ENCODE data around the gene ERVW-1.
"Not testable (repeated sequence)": the region's sequence is repeated elsewhere in the genome, so short reads cannot be mapped to it uniquely, and the experiment has no call there.

The ERVW-1 gene

DNA sequence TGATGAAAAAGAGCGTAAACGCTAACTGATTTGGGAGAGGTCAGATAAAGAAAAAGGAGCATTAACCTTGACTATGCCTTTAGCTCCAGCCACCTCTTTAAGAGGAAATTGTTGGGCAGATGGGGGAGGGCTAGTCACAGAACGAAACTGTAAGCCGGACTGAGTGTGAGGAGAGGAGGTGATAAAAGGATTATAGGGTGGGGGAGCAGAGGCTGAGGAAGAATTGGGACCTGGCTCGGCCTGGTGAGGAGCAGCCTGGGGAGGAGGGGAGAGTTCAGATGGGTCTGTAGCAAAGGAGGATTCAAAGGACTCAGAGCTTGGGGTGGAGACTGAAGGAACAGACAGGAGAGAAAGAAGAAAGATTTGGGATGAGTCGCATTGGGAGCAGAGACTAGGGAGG, 5.9 kb upstream of the ERVW-1 start:
- not testable (repeated sequence) for H3K4ac ChIP-seq (ENCODE audit: low read length); H2BK120ac ChIP-seq (ENCODE audit: low read depth, low read length); H4K91ac ChIP-seq (ENCODE audit: low read depth, low read length, poor library complexity); H3K9me3 ChIP-seq (replicated peaks in 1 of 2; ENCODE audit: control insufficient read depth in 2 of 2, insufficient read depth in 1 of 2, low read depth in 1 of 2, low read length in 2 of 2); H3K23ac ChIP-seq (ENCODE audit: low read depth, low read length, poor library complexity); H2BK5ac ChIP-seq (ENCODE audit: low read length); H3K27me3 ChIP-seq (ENCODE audit: control insufficient read depth in 3 of 3, insufficient read depth in 3 of 3, low read depth in 1 of 3, low read length in 3 of 3); H3K27ac ChIP-seq (replicated peaks; ENCODE audit: low read length); H2AK5ac ChIP-seq (ENCODE audit: low read depth, low read length); H3K14ac ChIP-seq (ENCODE audit: low read length); H3K9ac ChIP-seq (ENCODE audit: low read depth, low read length, poor library complexity); H3K18ac ChIP-seq (ENCODE audit: low read length); H3K4me1 ChIP-seq (ENCODE audit: control insufficient read depth in 2 of 2, insufficient read depth in 1 of 2, low read depth in 1 of 2, low read length in 2 of 2); H4K8ac ChIP-seq (ENCODE audit: low read depth, low read length); H2BK12ac ChIP-seq (ENCODE audit: low read length); DNase-seq (ENCODE audit: low spot score); H3K4me2 ChIP-seq (ENCODE audit: insufficient read depth, low read length, poor library complexity, severe bottlenecking); H3K79me1 ChIP-seq (ENCODE audit: low read depth, low read length); H2BK15ac ChIP-seq (ENCODE audit: low read length); H2AFZ ChIP-seq (ENCODE audit: low read length); H3K4me3 ChIP-seq (ENCODE audit: low read length in 2 of 2)
- peaks cover 6 to 36% of the 10 kb centered on the region in 2 donors for H3K36me3 ChIP-seq (replicated peaks in 1 of 2; ENCODE audit: control insufficient read depth in 2 of 2, insufficient read depth in 2 of 2, low read length in 2 of 2)
- no CpG with 5 or more reads among the region's 6 CpGs for WGBS, 2 donors (ENCODE audit: extremely low coverage in 2 of 2, insufficient read length in 2 of 2, insufficient replicate concordance in 1 of 2)

- not testable (repeated sequence) for H3K27ac ChIP-seq (replicated peaks; ENCODE audit: low read length); H3K18ac ChIP-seq (ENCODE audit: low read length); H4K91ac ChIP-seq (ENCODE audit: low read depth, low read length, poor library complexity); H2AK5ac ChIP-seq (ENCODE audit: low read depth, low read length); H3K4me3 ChIP-seq (ENCODE audit: low read length in 2 of 2); H2AFZ ChIP-seq (ENCODE audit: low read length); H2BK12ac ChIP-seq (ENCODE audit: low read length); H3K14ac ChIP-seq (ENCODE audit: low read length); H3K9ac ChIP-seq (ENCODE audit: low read depth, low read length, poor library complexity); H3K4ac ChIP-seq (ENCODE audit: low read length); H3K23ac ChIP-seq (ENCODE audit: low read depth, low read length, poor library complexity); H3K4me2 ChIP-seq (ENCODE audit: insufficient read depth, low read length, poor library complexity, severe bottlenecking); H2BK5ac ChIP-seq (ENCODE audit: low read length); H3K36me3 ChIP-seq (replicated peaks in 1 of 2; ENCODE audit: control insufficient read depth in 2 of 2, insufficient read depth in 2 of 2, low read length in 2 of 2); H3K4me1 ChIP-seq (ENCODE audit: control insufficient read depth in 2 of 2, insufficient read depth in 1 of 2, low read depth in 1 of 2, low read length in 2 of 2); H4K8ac ChIP-seq (ENCODE audit: low read depth, low read length); DNase-seq (ENCODE audit: low spot score); H3K27me3 ChIP-seq (ENCODE audit: control insufficient read depth in 3 of 3, insufficient read depth in 3 of 3, low read depth in 1 of 3, low read length in 3 of 3); H3K9me3 ChIP-seq (replicated peaks in 1 of 2; ENCODE audit: control insufficient read depth in 2 of 2, insufficient read depth in 1 of 2, low read depth in 1 of 2, low read length in 2 of 2); H2BK15ac ChIP-seq (ENCODE audit: low read length); H2BK120ac ChIP-seq (ENCODE audit: low read depth, low read length); H3K79me1 ChIP-seq (ENCODE audit: low read depth, low read length)
- WGBS, 2 donors (ENCODE audit: extremely low coverage in 2 of 2, insufficient read length in 2 of 2, insufficient replicate concordance in 1 of 2), result no CpG with 5 or more reads among the region's 4 CpGs
Measured at GRCh38 chr7:92479146-92479545, 1.4 kb upstream of the ERVW-1 start.

DNA sequence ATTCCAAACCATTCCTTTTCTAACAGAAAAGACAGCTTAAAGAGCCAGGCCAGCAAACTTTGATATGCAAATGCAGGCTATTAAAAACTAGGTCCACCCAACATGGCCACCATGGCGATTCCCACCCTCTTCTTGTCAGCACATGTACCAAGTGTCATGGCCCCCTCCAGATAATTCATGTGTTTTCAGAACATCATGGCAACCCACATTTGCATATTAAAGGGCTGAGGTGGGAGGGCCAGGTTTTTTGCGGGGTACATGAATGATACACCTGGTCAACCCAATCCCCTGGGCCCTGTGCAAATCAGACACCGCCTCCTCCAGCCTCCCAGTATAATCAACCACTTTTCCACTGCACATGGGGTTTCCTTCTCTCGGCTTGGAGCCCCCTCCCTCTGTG, 965 bp upstream of the ERVW-1 start:
- Histone ChIP-seq H3K4ac (ENCODE audit: low read length) (no peak overlapping the region), H3K27ac (replicated peaks; ENCODE audit: low read length) (no peak overlapping the region), H2BK12ac (ENCODE audit: low read length) (no peak overlapping the region), H3K4me2 (ENCODE audit: insufficient read depth, low read length, poor library complexity, severe bottlenecking) (no peak overlapping the region), H4K91ac (ENCODE audit: low read depth, low read length, poor library complexity) (no peak overlapping the region), H3K23ac (ENCODE audit: low read depth, low read length, poor library complexity) (no peak overlapping the region), H2BK120ac (ENCODE audit: low read depth, low read length) (no peak overlapping the region), H2AFZ (ENCODE audit: low read length) (no peak overlapping the region), H2BK5ac (ENCODE audit: low read length) (no peak overlapping the region), H3K4me3 (ENCODE audit: low read length in 2 of 2) (no peak overlapping the region), H3K18ac (ENCODE audit: low read length) (no peak overlapping the region), H3K4me1 (ENCODE audit: control insufficient read depth in 2 of 2, insufficient read depth in 1 of 2, low read depth in 1 of 2, low read length in 2 of 2) (no peaks in the 10 kb centered on the region), H3K27me3 (ENCODE audit: control insufficient read depth in 3 of 3, insufficient read depth in 3 of 3, low read depth in 1 of 3, low read length in 3 of 3) (no peaks in the 10 kb centered on the region), H4K8ac (ENCODE audit: low read depth, low read length) (no peak overlapping the region), H3K79me1 (ENCODE audit: low read depth, low read length) (no peaks in the 10 kb centered on the region), H2BK15ac (ENCODE audit: low read length) (no peak overlapping the region), H3K9me3 (replicated peaks in 1 of 2; ENCODE audit: control insufficient read depth in 2 of 2, insufficient read depth in 1 of 2, low read depth in 1 of 2, low read length in 2 of 2) (no peaks in the 10 kb centered on the region), H3K14ac (ENCODE audit: low read length) (no peak overlapping the region), H2AK5ac (ENCODE audit: low read depth, low read length) (no peak overlapping the region), H3K36me3 (replicated peaks in 1 of 2; ENCODE audit: control insufficient read depth in 2 of 2, insufficient read depth in 2 of 2, low read length in 2 of 2) (no peaks in the 10 kb centered on the region), H3K9ac (ENCODE audit: low read depth, low read length, poor library complexity) (no peak overlapping the region)
- no peak for DNase-seq (ENCODE audit: low spot score)
- WGBS, 2 donors (ENCODE audit: extremely low coverage in 2 of 2, insufficient read length in 2 of 2, insufficient replicate concordance in 1 of 2), result no CpG with 5 or more reads among the region's 4 CpGs

- Histone ChIP-seq H3K4me2 (ENCODE audit: insufficient read depth, low read length, poor library complexity, severe bottlenecking) (no peak overlapping the region), H4K8ac (ENCODE audit: low read depth, low read length) (no peak overlapping the region), H2AK5ac (ENCODE audit: low read depth, low read length) (no peak overlapping the region), H3K4ac (ENCODE audit: low read length) (no peak overlapping the region), H2BK15ac (ENCODE audit: low read length) (no peak overlapping the region), H3K4me1 (ENCODE audit: control insufficient read depth in 2 of 2, insufficient read depth in 1 of 2, low read depth in 1 of 2, low read length in 2 of 2) (no peaks in the 10 kb centered on the region), H3K9ac (ENCODE audit: low read depth, low read length, poor library complexity) (no peak overlapping the region), H3K4me3 (ENCODE audit: low read length in 2 of 2) (no peak overlapping the region), H3K18ac (ENCODE audit: low read length) (no peak overlapping the region), H3K9me3 (replicated peaks in 1 of 2; ENCODE audit: control insufficient read depth in 2 of 2, insufficient read depth in 1 of 2, low read depth in 1 of 2, low read length in 2 of 2) (no peaks in the 10 kb centered on the region), H3K79me1 (ENCODE audit: low read depth, low read length) (no peaks in the 10 kb centered on the region), H3K23ac (ENCODE audit: low read depth, low read length, poor library complexity) (no peak overlapping the region), H3K14ac (ENCODE audit: low read length) (no peak overlapping the region), H3K27me3 (ENCODE audit: control insufficient read depth in 3 of 3, insufficient read depth in 3 of 3, low read depth in 1 of 3, low read length in 3 of 3) (no peaks in the 10 kb centered on the region), H4K91ac (ENCODE audit: low read depth, low read length, poor library complexity) (no peak overlapping the region), H2AFZ (ENCODE audit: low read length) (no peak overlapping the region), H3K27ac (replicated peaks; ENCODE audit: low read length) (no peak overlapping the region), H2BK5ac (ENCODE audit: low read length) (no peak overlapping the region), H2BK12ac (ENCODE audit: low read length) (no peak overlapping the region), H2BK120ac (ENCODE audit: low read depth, low read length) (no peak overlapping the region), H3K36me3 (replicated peaks in 1 of 2; ENCODE audit: control insufficient read depth in 2 of 2, insufficient read depth in 2 of 2, low read length in 2 of 2) (no peaks in the 10 kb centered on the region)
- no peak for DNase-seq (ENCODE audit: low spot score)
- no CpG with 5 or more reads among the region's 9 CpGs for WGBS, 2 donors (ENCODE audit: extremely low coverage in 2 of 2, insufficient read length in 2 of 2, insufficient replicate concordance in 1 of 2)
Measured at GRCh38 chr7:92478095-92478494, 349 bp upstream of the ERVW-1 start.
